NCI-H510A treated with DMSO at 0.1 percent for 48 hours (cell line): Measurements from ENCODE around the gene AKR1D1.
"Not testable (repeated sequence)": the region's sequence is repeated elsewhere in the genome, so short reads cannot be mapped to it uniquely, and the experiment has no call there.

ENCODE experiments used
- DNase-seq: peaks from one replicate; lab custom pipeline; 2025; lab: John Stamatoyannopoulos, UW

Gene AKR1D1

DNA sequence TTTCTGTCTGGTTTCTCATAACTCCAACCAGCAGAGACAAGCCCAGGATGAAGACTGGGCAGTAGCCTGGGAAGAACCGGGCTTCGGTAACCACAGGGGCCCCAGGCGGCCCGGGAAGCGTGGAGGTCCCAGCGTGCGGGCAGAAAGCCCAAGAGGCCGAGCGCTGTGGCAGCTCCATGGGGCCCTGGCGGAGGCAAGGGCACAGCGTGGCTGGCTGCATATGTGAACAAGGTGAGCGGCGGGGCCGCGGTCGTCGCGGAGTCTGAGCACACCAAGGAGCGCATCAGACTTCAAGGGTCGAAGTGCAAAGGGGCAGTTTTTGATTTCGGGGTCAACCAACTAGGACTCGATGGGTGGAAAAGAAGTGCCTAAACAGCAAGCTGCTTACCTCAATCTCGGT lies 45.9 kb downstream of the AKR1D1 start:
- DNase-seq, result no peak

DNA sequence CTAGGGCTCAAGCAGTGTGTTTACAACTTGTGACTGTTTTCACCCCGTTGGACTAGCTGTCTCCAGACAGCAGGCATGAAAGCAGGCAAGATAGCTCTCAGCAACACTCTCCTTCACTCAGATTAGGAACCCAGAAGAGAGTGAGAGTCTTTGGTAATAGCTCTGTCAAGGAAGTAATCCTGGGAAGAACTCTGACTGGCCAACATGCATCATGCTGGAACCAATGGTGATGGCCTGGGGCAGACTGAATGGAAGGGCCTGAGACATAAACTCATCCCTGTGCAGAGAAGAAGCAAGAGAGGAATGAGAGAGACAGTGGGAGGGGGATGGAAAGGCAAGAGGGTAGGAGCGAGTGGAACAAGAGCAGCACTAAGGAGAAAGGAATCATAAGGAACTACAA lies 48.9 kb downstream of the AKR1D1 start:
- DNase-seq, result no peak

DNA sequence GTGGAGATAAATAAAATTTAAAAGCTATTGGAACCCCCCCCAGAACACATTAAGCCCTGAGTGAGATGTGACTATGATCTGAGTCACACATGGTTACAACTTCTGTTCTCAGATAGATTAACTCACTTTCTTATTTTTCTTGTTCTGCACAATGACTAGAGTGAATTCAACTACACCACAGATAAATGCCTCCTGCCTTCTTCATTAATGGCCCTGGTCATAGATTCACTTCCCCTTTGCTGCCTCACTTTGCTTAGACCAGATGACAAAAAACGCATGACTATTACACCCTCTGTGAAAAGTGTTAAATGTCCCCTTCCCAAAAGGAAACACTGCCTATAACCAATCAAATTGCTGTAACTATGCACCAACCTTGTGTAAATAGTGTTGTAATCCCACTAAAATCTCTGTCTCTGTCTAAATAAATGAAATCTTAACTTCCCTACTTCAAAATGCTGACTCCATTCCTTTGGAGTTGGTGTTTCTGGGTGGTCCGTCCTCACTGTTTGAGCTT lies 49.4 kb downstream of the AKR1D1 start:
- no peak for DNase-seq

DNA sequence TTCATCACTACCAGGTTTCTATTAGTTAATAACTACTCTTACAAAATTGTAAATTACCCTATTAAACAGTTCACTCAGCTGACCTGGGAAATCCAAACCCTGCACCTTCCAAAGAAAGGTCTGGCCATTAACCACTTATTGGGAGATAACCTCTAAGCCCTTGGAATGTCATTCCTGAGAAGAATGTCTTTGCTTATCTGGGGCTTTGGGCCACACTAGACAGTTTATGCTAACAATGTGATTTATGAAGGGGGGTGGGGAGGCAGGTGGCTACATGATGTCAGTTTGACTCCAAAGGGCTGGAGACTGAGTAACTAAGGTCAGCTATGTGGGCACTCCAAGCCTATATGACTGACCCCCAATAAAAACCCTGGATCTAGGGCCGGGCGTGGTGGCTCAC lies 50.7 kb downstream of the AKR1D1 start:
- no peak for DNase-seq

DNA sequence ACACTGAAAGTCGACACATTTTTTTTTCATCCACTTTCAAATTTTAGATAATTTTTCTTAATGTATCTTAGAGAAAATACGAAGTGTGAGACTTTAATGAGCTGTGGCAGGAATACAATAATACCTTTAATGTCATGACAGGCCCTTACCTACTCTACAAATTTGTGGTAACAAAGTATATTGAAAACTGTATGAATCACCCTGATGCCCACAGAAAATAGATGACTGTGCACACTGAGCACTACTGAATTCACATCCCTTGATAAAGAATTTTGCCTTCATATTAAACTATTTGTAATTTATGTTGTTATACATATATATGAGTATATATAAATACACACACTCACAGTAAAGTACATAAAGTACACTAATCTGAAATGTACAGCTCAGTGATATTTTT lies 51.7 kb downstream of the AKR1D1 start:
- no peak for DNase-seq

DNA sequence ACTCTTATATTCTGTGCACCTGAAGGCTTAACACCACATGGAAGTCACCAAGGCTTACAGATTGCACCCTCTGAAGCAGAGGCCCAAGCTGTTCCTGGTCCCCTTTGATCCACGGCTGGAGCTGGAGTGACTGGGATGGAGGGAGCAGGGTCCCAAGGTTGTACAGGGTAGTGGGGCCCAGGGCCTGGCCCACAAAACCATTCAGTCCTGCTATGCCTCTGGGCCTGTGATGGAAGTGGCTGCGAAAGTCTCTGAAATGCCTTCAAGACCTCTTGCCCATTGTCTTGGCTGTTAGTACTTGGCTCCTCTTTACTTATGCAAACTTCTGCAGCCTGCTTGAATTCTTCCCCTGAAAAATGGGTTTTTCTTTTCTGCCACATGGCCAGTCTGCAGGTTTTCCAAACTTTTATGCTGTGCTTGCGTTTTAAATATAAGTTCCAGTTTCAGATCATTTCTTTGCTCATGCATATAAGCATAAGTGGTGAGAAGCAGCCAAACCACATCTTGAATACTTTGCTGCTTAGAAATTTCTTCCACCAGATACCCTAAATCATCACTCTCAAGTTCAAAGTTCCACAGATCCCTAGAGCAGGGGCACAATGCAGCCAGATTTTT lies 53.4 kb downstream of the AKR1D1 start:
- DNase-seq, result no peak

DNA sequence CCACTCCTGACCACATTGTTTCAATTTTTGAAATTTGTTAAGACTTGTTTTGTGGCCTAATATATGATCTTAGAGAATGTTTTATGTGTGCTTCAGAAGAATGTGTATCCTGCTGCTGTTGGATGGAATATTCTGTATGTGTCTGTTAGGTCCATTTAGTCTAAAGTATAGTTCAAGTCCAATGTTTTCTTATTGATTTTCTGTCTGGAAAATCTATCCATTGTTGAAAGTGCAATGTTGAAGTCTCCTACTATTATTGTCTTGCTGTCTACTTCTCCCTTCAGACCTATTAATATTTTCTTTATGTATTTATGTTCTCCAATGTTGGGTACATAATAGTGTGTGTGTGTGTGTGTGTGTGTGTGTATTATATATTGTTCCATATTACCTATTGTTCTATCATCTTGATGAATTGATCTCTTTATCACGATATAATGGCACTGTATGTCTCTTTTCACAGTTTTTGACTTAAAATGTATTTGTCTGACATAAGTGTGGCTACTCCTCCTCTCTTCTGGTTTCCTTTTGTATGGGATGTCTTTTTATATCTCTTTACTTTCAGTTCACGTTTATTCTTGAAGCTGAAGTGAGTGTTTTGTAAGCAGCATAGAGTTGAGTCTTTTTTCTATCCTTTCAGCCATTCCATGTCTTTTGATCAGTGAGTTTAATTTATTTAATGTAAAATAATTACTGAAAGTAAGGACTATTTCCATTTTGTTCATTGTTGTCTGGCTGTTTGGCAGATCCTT lies 61.3 kb downstream of the AKR1D1 start:
- no peak for DNase-seq

DNA sequence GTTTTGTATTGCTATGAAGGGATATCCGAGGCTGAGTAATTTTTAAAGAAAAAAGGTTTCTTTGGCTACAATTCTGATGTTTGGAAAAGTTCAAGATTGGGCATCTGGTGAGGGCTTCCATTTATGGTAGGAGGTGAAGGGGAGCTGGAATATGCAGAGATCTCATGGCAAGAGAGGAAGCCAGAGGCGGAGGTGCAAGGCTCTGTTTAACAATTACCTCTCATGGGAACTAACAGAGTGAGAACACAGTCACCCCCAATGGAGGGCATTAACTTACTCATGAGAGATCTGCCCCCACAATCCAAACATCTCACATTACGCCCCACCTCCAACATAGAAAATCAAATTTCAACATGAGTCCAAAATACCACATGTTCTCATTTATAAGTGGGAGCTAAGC lies 62.0 kb downstream of the AKR1D1 start:
- DNase-seq, result no peak

DNA sequence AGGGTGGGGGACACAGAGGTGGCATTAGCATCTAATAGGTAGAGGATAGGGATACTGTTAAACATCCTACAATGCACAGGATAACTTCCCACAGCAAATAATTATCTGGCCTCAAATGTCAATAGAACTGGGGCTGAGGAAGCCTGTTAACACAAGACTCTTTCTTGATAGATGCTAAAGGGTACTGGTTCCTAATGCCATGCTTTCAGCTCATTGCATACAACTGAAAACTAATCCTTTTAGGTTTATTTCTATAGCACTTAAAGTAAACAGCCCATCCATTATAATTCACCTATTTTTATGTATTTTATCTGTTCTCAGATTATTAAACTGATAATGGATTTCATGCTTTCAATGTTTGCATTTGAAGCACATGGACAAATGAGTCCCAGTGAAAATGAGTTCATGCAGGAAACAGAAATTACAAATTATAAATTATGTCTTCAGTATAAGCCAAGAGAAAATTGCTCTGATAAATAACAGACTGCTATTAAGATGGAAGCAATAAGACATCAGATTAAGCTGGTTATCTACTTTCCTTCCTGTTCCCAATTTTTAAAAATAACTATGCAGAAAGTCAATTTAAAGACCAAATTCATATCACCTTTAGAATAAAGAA lies 66.4 kb downstream of the AKR1D1 start:
- no peak for DNase-seq

DNA sequence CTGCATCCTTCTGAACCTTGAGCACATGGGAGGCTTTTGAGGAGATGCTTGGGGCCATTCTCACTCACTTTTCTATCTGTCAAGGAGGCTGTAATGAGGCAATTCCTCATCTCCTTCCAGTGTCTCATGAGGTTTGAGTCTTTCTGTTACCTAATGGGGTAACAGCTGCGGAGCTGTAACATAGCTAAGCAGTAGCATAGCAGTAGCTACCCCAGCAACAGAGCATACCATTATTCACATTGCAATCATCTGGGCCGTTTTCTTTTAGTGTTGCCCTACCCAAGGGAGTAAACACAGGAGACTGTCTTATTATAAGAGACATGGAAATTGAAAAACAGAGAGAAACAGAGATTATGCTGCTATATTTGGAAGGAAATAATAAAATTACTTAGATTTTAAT lies 68.7 kb downstream of the AKR1D1 start:
- DNase-seq, result no peak

DNA sequence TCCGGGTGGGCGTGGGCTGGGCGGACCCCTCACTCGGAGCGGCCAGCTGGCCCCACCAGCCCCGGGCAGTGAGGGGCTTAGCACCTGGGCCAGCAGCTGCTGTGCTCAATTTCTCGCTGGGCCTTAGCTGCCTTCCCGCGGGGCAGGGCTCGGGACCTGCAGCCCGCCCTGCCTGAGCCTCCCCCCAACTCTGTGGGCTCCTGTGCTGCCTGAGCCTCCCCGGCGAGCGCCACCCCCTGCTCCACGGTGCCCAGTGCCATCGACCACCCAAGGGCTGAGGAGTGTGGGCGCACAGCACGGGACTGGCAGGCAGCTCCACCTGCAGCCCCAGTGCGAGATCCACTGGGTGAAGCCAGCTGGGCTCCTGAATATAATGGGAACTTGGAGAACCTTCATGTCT lies 70.0 kb downstream of the AKR1D1 start:
- not testable (repeated sequence) for DNase-seq

DNA sequence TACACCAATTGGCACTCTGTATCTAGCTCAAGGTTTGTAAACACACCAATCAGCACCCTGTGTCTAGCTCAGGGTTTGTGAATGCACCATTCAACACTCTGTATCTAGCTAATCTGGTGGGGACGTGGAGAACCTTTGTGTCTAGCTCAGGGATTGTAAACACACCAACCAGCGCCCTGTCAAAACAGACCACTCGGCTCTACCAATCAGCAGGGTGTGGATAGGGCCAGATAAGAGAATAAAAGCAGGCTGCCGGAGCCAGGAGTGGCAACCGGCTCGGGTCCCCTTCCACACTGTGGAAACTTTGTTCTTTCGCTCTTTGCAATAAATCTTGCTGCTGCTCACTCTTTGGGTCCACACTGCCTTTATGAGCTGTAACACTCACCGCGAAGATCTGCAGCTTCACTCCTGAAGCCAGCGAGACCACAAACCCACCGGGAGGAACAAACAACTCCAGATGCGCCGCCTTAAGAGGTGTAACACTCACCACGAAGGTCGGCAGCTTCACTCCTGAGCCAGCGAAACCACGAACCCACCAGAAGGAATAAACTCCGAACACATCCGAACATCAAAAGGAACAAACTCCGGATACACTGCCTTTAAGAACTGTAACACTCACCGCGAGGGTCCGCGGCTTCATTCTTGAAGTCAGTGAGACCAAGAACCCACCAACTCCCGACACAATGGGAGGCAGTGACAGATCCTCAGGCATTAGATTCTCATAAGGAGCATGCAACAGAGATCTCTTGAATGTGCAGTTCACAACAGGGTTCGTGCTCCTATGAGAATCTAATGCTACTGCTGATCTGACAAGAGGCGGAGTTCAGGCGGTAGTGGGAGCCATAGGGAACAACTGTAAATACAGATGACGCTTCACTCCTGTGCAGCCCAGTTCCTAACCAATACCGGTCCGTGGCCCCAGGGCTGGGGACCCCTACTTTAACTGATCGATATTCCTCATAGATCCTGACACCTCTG lies 70.8 kb downstream of the AKR1D1 start:
- DNase-seq, result not testable (repeated sequence)

DNA sequence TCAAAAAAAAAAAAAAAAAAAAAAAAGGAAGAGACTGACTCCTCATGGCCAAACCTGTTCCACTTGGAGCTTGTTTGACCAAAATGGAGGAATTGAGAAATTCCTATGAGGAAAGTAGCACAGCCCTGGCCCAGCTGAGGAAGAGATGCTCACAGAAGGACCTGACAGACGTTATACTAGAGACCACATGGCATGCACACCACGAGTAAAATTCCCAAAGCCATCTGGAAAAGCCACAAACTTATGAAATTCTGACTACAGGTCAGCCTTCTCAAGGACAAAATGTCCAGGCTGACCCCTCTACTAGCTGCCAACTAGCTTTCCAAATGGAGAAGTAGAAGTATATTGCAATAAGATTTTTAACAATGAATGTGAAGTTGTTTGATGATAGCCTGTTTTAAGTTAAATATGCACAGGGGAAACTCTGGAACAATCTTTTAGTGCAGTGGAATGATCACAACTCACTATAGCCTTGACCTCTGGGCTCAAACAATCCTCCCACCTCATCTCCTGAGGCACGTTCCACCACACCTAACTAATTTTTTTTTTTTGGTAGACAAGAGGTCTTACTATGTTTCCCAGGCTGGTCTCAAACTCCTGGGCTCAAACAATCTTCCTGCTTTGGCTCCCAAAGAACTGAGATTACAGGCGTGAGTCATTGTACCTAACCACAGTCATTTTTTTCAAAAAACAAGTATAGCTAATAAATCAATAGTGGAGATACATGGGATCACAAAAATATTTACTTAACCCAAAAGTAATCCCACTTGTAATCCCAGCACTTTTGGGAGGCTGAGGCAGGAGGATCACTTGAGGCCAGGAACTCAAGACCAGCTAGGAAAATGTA lies 75.7 kb downstream of the AKR1D1 start:
- DNase-seq, result no peak

DNA sequence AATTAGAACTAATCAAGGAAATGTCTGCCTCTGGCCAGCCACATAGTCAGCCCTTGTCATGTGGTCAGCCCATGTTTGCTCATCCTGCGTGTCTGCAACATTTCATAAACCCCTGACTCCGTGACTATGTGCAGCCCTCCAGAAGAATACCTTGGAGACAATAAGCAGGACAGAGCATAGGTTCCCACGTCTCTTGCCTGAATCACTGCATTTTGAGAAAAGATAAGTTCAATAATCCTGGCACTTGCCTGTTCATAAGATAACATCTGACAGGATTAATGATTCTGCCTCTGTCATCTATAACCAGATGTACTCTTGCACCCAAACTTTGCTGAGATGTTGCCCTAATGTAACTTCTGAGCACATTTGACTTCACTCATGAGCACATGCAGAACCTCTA lies 78.4 kb downstream of the AKR1D1 start:
- no peak for DNase-seq

DNA sequence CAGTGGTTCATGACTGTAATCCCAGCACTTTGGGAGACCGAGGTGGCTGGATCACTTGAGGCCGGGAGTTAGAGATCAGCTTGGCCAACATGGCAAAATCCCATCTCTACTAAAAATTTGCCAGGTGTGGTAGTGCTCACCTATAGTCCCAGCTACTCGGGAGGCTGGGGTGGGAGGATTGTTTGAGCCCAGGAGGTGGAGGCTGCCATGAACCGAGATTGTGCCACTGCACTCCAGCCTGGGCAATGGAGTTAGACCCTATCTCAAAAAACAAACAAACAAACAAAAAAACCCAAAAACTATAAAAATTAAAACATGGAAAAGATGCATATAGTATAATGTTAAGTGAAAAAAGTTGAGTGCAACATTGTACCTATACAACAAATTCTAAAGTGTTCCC lies 81.4 kb downstream of the AKR1D1 start:
- no peak for DNase-seq

DNA sequence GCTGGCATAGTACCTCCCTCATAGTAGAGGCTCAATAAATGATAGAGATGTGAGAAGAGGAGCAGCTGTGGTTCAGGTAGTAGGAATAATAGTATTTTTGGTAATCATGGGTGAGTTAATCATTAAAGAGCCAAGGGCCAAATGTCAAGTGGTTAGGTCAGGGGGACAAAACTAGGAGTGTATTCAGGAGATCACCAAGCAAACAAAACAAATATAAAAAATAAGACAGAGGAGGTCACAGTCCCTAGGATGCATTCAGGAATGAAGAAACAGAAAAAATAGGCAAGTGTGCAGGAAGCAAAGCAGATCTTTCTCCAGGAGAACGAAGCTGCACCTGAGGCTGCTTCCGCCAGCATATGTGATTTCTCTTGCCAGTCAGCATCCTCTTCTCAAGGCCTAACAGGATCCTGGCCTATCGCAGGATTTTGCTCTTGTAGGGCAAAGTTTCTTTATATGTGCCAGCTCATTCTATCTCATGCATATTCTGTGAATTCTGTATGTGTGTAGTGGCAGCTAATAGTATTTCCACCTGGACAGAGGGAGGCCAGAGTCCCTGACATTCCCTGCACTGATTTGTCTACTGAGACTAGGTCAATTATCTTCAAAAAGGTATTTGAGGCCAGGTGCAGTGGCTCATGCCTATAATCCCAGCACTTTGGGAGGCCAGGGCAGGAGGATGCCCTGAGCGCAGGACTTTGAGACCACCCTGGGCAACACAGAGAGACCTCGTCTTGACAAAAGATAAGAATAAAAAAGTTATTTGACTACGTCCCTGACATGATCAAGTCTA lies 82.7 kb downstream of the AKR1D1 start:
- DNase-seq, result no peak

DNA sequence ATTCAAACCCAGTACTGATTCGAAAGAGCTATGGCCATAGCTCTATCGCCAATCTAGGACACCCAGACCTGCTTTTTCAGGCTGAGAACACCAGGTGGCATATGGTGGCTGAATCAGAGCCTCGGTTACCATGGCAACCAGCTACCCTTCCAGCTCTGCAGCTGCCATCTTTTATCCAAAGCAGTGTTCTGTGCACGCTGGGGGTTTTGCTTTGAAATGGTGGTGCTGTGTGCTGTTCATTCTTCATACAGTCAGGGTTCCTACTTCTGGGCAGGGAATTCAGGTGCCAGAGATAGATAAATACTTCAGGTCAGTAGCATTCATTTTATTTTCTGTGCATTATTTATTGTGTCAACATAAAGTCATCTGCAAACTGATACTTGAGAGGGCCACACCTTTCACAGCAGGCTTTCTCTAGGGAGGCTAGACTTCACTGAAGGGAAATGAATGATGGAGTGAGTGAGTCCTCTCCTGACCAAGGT lies 85.4 kb downstream of the AKR1D1 start:
- peak; percentile 85 for DNase-seq

DNA sequence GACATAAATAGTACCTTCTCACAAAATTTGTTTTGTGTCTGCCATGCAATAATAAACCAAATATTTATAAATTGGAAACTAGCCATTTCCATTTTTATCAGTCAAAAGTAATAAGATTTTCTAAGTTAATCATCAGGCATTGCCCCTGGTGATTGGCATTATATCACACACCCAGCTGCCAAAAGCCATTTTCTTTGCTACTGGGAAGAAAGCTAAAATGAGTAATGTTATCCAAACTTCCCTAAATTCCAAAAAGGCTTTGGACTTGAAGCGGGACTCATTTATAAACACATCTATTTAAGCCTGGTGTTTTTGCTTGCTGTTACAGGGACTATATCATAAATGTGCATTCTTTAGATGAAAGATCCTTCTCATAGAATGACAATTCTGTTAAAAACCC lies 86.0 kb downstream of the AKR1D1 start:
- no peak for DNase-seq

DNA sequence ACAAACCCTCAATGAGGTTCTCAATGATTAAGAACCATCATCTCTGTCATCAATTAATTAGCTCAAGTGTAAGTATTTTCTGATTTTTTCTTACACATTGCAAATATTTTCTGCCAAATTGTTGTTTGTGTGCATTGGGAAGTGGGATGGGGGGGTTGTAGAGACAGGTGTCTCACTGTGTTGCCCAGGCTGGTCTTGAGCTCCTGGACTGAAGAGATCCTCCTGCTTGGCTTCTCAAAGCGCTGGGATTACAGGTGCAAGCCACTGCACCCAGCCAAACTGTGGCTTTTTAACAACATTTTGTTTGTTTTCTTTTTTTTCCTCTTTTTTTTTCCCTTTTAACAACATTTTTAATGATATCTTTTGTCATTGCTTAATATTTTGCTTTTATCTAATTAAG lies 87.5 kb downstream of the AKR1D1 start:
- DNase-seq, result no peak

DNA sequence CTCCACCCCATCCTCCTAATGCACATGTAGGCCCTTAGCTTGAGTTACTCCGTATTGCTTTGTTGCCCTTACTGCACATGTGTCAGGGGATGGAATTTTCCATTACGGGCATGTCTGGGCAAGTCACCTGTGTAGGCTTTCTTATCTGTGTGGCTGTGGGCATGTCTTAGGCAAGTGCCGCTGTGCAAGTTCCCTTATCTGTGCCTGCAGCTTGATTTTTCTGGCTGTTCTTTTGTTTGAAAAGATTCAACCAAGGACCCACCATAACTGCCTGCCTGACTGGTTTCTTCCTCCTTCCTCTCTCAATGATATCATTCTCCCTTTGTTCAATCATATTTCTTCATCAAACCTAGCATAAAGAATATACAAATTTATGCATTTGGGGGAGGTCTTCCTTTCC lies 88.5 kb downstream of the AKR1D1 start:
- DNase-seq, result no peak
